Endometrium (tissue), 2 donors: Measurements from ENCODE around the gene EHD3.
"Not testable (repeated sequence)": the region's sequence is repeated elsewhere in the genome, so short reads cannot be mapped to it uniquely, and the experiment has no call there.

Source experiments
- FAIRE-seq: peaks from 2 replicates; lab custom pipeline; 2012; peaks lifted over from hg19 to GRCh38; lab: Jason Lieb, UNC
- donor health status: control.
- donor health status: control.

EHD3 gene

DNA sequence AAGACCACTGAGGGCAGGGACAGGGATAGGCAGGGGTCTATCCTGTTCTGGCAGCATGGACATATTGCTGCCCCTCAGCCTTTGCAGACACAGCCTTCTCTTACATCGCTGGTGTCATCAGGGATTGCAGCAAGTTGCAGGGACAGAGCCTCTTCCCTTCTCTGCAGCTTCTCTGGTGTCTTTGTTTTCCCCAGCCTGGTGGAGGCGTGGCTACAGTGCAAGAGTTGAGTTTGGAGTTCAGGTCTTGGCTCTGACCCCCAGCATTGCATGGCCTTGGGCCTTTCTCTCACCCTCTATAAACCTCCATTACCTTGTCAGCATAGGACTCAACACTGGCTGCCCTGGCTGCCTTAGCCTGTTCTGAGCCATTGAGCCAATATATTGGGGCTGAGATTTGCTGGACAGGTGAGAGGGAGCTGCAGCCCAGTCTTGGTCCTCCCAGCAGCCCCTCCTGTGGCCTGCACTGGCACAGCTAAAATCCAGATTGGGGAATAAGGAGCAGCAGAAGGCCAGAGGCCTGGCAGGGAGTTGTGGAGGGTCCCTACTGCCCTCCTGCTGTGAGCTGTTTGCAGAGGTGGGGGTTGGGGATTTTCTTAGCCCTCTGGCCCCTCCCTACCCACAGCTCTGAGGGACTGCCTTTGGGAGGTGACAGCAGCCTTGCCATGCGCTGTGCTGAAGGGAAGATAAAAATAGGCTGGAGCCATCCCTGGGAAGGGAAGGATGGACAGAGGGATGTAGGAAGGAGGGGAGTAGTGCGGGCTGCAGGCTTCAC lies 22.8 kb downstream of the EHD3 start:
- no peak for FAIRE-seq

DNA sequence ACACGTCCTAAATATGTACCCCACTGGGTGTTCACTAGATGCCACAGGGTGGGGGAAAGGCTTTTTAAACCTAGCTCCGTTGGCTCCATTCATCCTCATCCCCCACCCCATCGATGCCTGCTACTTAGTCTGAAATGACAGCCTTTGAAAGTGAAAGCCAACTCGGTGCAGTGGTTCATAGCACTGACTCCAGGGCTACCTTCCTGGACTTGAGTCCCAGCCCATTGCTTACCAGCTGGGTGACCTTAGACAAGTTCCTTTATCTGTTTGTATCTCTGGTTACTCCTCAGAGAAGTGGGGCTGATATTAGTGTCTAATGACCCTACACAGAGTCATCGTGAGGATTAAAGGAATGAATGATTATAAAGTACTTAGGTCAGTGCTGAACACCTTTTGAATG lies 24.4 kb downstream of the EHD3 start:
- FAIRE-seq = no peak

DNA sequence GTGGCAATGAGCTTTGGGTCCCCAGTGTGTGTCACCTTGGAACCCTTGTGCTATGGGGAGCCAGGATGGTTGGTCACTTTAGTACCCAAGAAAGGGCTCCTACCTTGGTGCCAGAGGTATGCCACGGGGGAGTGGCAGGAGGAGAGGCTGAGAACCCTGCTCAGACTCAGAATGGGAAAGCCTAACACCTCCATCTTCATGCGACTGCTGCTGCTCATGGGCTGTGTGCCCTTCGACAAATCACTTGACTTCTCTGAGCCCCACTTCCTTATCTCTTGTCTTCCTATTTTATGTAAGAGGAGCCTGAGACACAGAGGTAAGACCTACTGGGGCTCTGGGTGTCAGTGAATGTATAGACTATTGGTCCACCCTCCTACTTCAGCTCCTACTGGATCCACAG lies 25.1 kb downstream of the EHD3 start:
- no peak for FAIRE-seq

- no peak for FAIRE-seq
Observed at GRCh38 chr2:31260870-31261269, 26.9 kb downstream of the EHD3 start.

- FAIRE-seq = no peak
Observed at GRCh38 chr2:31263636-31264190, 29.8 kb downstream of the EHD3 start.

DNA sequence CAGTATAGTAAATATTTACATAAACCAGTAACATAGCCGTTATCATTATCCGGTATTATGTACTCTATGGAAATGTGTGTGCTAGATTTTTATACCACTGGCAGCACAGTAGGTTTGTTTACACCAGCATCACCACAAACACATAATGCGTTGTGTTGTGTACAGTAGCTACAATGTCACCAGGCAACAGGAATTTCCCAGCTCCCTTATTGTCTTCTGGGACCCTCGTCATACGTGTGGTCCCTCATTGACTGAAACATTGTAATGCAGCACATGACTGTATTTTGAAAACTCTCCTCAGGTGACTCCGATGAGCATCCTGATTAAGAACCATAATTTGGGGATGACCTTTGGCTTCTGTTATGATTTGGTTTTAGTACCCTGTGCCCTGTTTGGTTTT lies 31.3 kb downstream of the EHD3 start:
- FAIRE-seq = no peak

GRCh38 chr2:31266804-31267203 lies 32.9 kb downstream of the EHD3 start:
- no peak for FAIRE-seq

- no peak for FAIRE-seq
Observed at GRCh38 chr2:31267437-31268120, 33.6 kb downstream of the EHD3 start.

DNA sequence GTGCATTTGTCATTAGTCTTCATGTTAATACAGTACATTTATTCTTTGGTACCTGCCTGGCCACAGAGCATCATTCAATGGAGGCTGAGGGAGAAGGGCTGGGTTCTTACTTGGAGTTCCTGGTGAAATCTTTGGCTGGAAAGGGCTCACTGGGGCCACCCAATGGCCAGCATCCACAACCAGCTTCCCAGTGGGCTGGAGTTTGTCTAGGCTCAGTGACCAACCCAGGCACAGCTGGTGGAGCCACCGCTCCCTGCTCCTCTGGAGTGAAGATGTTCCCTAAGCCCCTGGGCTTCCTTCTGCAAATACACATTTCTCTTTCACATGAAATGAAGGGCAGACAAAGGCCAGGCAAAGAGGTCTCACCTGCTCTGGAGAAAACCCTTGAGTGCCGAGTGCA lies 34.4 kb downstream of the EHD3 start:
- FAIRE-seq = no peak

DNA sequence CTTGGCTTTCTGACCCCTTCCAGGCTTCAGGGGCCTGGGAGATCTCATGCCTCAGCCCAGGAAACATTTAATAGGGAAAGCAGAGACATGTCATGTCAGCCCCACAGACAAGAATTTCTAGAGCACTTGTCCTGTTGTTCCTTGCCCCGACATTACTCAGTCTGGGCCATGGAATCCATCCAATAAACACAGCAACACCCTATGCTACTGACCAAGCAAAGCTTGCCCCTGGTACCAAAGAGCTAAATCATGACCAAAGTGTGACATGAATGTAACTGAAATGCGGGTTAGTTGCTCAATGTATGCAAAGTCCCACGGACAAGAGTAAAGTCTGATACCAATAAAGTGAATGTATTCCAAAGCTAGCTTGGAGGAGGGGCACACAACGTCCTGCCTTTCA lies 35.1 kb downstream of the EHD3 start:
- no peak for FAIRE-seq

- no peak for FAIRE-seq
Observed at GRCh38 chr2:31270131-31270530, 36.2 kb downstream of the EHD3 start.

- no peak for FAIRE-seq
Observed at GRCh38 chr2:31270822-31271231, 36.9 kb downstream of the EHD3 start.

DNA sequence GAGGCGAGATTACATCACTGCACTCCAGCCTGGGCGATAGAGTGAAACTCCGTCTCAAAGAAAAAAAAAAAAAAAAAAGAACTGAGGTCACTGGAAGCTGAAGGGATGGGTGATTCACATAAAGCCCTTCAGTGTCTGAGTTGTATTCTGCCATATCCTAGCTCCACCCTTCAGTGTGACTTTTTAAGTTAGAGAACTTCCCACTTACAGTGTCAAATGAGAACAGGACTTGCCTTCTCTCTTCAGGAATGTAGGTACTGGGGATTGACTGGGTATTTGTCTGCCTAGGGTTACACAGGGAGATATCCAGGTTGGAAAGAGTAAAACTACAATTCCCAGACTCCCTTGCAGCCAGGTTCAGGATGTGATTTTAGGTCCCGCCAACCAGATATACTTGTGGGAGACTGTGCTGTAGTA lies 37.9 kb downstream of the EHD3 start:
- FAIRE-seq = no peak

GRCh38 chr2:31274401-31275075 lies 40.6 kb downstream of the EHD3 start:
- no peak for FAIRE-seq

DNA sequence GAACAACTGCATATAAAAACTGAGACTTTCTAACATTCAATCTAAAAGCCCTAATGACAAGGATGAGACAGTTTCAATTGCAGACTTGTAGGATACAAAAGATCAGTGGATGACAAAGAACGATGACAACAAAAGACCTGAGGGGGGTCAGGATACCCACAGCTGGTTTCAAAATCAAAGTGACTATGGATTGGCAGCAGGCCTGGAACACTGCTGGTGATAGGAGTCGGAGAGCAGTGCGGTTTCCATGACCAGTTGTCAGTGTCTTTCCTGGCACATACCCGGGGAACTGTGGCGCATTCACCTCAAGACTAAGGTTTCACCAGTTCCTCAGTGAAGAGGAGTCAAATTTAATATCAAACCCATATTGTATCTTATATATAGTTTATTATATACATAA lies 42.0 kb downstream of the EHD3 start:
- FAIRE-seq = no peak

DNA sequence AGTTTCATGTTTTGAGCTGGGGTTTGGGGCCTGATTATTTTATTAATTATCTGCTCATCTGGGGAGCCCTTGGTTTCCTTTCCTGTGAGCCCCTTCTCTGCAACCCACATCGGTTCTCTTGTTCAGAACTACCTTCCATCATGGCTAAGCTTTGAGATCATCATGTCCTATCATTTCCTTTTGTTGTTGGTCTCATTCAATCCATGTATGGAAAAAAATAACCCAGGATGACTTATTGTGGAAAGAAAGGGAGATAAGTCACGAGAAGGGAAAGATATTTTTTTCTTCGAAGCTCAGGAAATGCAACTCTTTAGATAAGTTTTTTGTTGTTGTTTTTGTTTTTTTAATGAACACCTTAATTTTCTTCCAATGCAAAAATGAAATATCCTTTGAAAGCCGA lies 43.7 kb downstream of the EHD3 start:
- no peak for FAIRE-seq

GRCh38 chr2:31282634-31283033 lies 48.7 kb downstream of the EHD3 start:
- FAIRE-seq = no peak

DNA sequence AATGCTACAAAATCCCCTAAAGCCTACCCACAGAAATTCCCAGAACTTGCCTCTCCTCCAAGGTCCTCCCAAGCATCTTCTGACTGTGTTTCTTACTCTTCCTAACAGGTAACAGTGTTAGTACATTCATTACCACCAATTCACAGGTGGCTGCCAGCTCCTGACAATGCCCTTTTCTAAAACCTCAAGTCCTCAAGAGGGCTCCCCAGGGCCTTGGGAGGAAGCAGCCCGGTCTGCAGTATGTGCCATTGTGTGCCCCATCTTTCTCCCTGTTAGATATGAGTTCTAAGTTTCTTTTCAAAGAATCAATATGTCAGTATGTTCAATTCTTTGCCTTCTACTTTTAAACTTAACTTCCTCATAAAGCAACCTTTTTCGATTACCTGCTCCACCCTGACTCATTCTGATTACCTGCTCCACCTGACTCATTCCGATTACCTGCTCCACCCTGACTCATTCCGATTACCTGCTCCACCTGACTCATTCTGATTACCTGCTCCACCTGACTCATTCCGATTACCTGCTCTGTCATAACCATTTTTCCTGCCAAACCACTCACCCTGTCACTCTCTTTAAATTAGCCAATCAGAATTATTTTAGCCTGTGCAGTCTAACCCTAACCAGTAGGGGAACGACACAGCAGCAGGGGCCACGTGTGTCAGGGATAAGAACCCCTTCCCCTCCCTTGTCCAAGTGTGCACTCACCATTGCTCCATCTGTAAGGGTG lies 49.4 kb downstream of the EHD3 start:
- not testable (repeated sequence) for FAIRE-seq

DNA sequence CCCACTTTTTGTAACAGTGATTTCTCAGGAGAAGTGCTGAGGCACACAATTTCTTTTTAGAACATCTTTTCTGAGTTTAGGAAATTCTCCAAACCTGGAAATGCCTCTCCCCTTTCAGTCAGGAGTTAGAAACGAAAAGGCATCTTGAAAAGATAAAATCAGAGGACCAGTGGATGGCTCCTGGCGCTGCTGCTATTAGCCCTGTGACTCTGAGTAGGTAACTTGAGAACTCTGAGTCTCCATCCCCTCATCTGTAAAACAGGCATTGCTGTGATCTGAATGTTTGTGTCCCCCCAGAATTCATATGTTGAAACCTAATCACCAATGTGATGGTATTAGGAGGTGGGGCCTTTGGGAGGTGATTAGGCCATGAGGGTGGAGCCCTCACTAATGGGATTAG lies 50.2 kb downstream of the EHD3 start:
- FAIRE-seq = no peak

DNA sequence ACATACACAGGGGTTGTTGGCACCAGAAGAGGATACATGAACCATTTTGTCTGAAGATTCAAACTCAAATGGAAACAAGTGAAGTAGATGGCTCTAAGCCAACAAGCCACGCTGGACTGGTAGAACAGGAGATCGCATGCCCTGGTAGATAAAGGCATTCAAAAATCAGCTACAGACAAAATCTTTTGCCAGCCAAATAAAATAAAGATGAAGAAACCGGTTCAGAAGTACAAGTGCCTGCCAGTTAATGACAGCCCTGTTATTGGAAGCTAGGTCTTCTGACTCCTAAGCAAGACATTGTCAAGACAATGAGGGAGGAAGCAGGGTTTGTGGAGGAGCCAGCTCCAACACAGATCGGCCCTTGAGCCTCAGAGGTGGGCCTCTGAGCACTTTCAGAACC lies 52.3 kb downstream of the EHD3 start:
- FAIRE-seq = no peak

DNA sequence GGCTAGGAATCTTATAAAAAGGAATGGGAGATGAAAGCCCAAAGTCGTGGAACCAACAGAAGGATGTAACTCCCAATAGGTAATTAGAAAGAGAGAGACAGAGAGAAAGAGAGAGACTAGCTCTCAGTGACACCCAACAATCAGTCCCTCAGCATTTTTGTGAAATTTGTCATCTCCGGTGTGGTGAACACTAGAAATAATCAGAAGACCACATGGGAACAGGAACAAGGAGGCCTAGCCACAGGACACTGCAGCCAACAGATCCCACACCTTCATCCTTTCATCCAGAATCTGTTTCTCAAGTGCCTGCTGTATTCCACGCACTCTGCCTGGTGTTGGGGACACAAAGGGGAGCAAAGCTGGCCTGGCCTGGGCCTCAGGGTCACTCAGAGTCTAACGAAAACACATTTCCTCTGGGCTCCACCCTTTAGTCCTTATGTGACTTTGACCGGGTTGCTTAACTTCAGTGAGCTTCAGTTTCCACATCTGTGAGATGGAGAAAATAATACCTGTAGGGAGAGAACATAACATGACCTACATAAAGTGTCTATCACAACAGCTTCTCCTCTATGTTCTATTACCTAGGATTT lies 53.1 kb downstream of the EHD3 start:
- FAIRE-seq = no peak

DNA sequence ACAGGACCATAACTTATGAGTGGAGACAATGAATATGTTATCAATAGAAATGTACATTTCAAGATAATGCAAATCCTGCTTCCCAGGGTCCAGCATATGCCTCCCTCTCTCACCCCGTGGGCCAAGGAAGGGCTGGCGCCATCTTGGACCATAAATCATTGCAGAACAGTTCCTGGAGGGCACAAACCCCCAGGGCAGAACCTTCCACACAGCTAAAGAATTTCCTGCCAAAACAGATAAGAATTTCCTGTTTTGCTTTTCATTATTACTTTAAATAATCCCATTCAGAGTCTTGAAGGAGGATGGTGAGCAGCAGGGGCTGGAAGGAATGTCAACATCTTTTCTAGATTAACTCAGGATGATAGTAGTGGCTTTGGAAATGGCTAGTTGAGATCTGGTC lies 53.7 kb downstream of the EHD3 start:
- no peak for FAIRE-seq
